Activated CD4-positive, alpha-beta T cell treated with anti-CD3 and anti-CD28 coated beads for 24 hours (primary cell): ENCODE data around the gene PRSS37.
"Not testable (repeated sequence)": the region's sequence is repeated elsewhere in the genome, so short reads cannot be mapped to it uniquely, and the experiment has no call there.

Source experiments
- DNase-seq, 2 donors: peaks; one replicate each; pipeline ENCODE4 v3.0.0-alpha.2; 2020; ENCODE audit warnings: low read depth in 2 of 2

Gene PRSS37

GRCh38 chr7:141841385-141841784, at the start of gene PRSS37:
Gene PRSS37, minus strand, starts transcription at chr7:141841485. Its CDS starts 436 bp downstream, at chr7:141841049.
- DNase-seq = no peak

GRCh38 chr7:141889321-141889720, 48.0 kb upstream of the PRSS37 start:
- DNase-seq = no peak

GRCh38 chr7:141884539-141885225, 43.4 kb upstream of the PRSS37 start:
- no peak for DNase-seq

GRCh38 chr7:141880960-141881359, 39.7 kb upstream of the PRSS37 start:
- DNase-seq = no peak

GRCh38 chr7:141877365-141877764, 36.1 kb upstream of the PRSS37 start:
- no peak for DNase-seq

- no peak for DNase-seq
Measured at GRCh38 chr7:141876371-141876770, 35.1 kb upstream of the PRSS37 start.

GRCh38 chr7:141875453-141875852, 34.2 kb upstream of the PRSS37 start:
- DNase-seq = no peak

- DNase-seq = no peak
Measured at GRCh38 chr7:141874787-141875186, 33.5 kb upstream of the PRSS37 start.

GRCh38 chr7:141872931-141873330, 31.6 kb upstream of the PRSS37 start:
- no peak for DNase-seq

- DNase-seq = no peak
Measured at GRCh38 chr7:141866974-141867373, 25.7 kb upstream of the PRSS37 start.

- no peak for DNase-seq
Measured at GRCh38 chr7:141864765-141865447, 23.6 kb upstream of the PRSS37 start.

- no peak for DNase-seq
Measured at GRCh38 chr7:141860207-141860606, 18.9 kb upstream of the PRSS37 start.

GRCh38 chr7:141847996-141848395, 6.7 kb upstream of the PRSS37 start:
- no peak for DNase-seq

- no peak for DNase-seq
Measured at GRCh38 chr7:141844256-141844655, 3.0 kb upstream of the PRSS37 start.

GRCh38 chr7:141842904-141843303, 1.6 kb upstream of the PRSS37 start:
- no peak for DNase-seq

- no peak for DNase-seq
Measured at GRCh38 chr7:141840708-141841107, 577 bp downstream of the PRSS37 start.

GRCh38 chr7:141839256-141839655, 2.0 kb downstream of the PRSS37 start:
- no peak for DNase-seq

- no peak for DNase-seq
Measured at GRCh38 chr7:141838581-141838980, 2.7 kb downstream of the PRSS37 start.

- DNase-seq = no peak
Measured at GRCh38 chr7:141837683-141838082, 3.6 kb downstream of the PRSS37 start.

- not testable (repeated sequence) for DNase-seq
Measured at GRCh38 chr7:141822432-141822831, 18.9 kb downstream of the PRSS37 start.

- no peak for DNase-seq
Measured at GRCh38 chr7:141820067-141820466, 21.2 kb downstream of the PRSS37 start.

- DNase-seq = no peak
Measured at GRCh38 chr7:141792526-141792925, 48.8 kb downstream of the PRSS37 start.

- no peak for DNase-seq
Measured at GRCh38 chr7:141789917-141790316, 51.4 kb downstream of the PRSS37 start, which contains the start of gene TAS2R5. Gene TAS2R5, plus strand, starts transcription at chr7:141790217. Its CDS starts 145 bp downstream, at chr7:141790362.
